Panc1 (cell line): ENCODE data around the gene TSSK6. TPM values are rescaled to one million over a fixed set of nuclear protein-coding genes. Genes with fewer than 3 reads are reported as not detected.

ENCODE experiments used
- ATAC-seq: fragments of 200-7000 bp; cut with Tn5 transposase; 2 replicates; pipeline ENCODE4 v1.9.1; 2020; ENCODE audit warnings: mild to moderate bottlenecking, moderate library complexity
- BruUV-seq: library from RNA; stranded (reverse); fragments of 400-500 nt; replicated peaks from 2 replicates; lab custom pipeline; 2021; lab: Mats Ljungman, UMichigan
- CTCF ChIA-PET: fragments of 300-600 bp; sonication (Branson Sonifier 250); formaldehyde crosslinking; loops from one replicate; lab custom pipeline; 2022; ENCODE audit warnings: antibody characterized with exemption; lab: Charles Lee
- POLR2A ChIA-PET: fragments of 300-600 bp; sonication (Branson Sonifier 250); formaldehyde crosslinking; loops from one replicate; lab custom pipeline; 2022; ENCODE audit warnings: antibody characterized with exemption; lab: Charles Lee
- DNase-seq: peaks from one replicate; pipeline ENCODE4 v3.0.0-alpha.2; 2010; ENCODE audit warnings: low read depth, low spot score
- H3K27ac ChIP-seq: 2 replicates; pipeline ENCODE4 v1.5.1; 2011; ENCODE audit warnings: mild to moderate bottlenecking, low read length, inconsistent platforms
- H3K27me3 ChIP-seq: fragments of 200-500 bp; sonication (Bioruptor generic); 2 replicates; pipeline ENCODE4 v1.6.0; 2014; ENCODE audit warnings: low read length, inconsistent platforms; ENCODE audit not compliant: control insufficient read depth, insufficient read depth
- H3K36me3 ChIP-seq: fragments of 200-500 bp; sonication (Bioruptor generic); 2 replicates; pipeline ENCODE4 v1.5.1; 2014; ENCODE audit warnings: inconsistent platforms, mild to moderate bottlenecking, low read length, moderate library complexity; ENCODE audit not compliant: control insufficient read depth, insufficient read depth
- H3K4me1 ChIP-seq: 2 replicates; pipeline ENCODE4 v1.5.1; 2011; ENCODE audit warnings: inconsistent platforms, mild to moderate bottlenecking, low read length, moderate library complexity; ENCODE audit not compliant: control insufficient read depth, insufficient read depth
- H3K4me3 ChIP-seq, 2 experiments: 2 replicates each; pipeline ENCODE4 v1.5.1; 2011 to 2012; ENCODE audit warnings: low read depth in 2 of 2, low read length in 2 of 2, mild to moderate bottlenecking in 2 of 2, inconsistent platforms in 1 of 2, moderate library complexity in 1 of 2
- H3K9me3 ChIP-seq: fragments of 200-500 bp; sonication (Bioruptor generic); 2 replicates; pipeline ENCODE4 v1.5.1; 2014; ENCODE audit warnings: low read depth, mild to moderate bottlenecking, inconsistent platforms, low read length, moderate library complexity; ENCODE audit not compliant: control insufficient read depth, insufficient read depth
- POLR2AphosphoS5 ChIP-seq: IDR thresholded peaks from 2 replicates; pipeline ENCODE4 v1.6.1; 2012; ENCODE audit warnings: mild to moderate bottlenecking, low read depth, low read length, moderate library complexity
- REST ChIP-seq, 2 experiments: IDR thresholded peaks; 2 replicates each; pipeline ENCODE4 v1.6.1; 2011 to 2012; ENCODE audit warnings: low read depth in 2 of 2, control low read depth in 1 of 2, low read length in 1 of 2, mild to moderate bottlenecking in 1 of 2, moderate library complexity in 1 of 2; ENCODE audit not compliant: insufficient read depth in 1 of 2
- SIN3A ChIP-seq: IDR thresholded peaks from 2 replicates; pipeline ENCODE4 v1.6.1; 2012; ENCODE audit warnings: low read depth, mild to moderate bottlenecking, low read length, moderate library complexity, borderline replicate concordance; ENCODE audit not compliant: insufficient read depth
- TCF7L2 ChIP-seq: IDR thresholded peaks from 2 replicates; pipeline ENCODE4 v1.6.1; 2011; ENCODE audit warnings: mild to moderate bottlenecking, low read depth, low read length, inconsistent platforms
- in situ Hi-C: cut with HindIII; loops from 2 replicates; pipeline ENCODE4 v1.10.0; 2016; ENCODE audit warnings: low sequenced_read_pairs, low pct_unique_long_range_greater_than_20kb
- intact Hi-C: fragments of 100-400 bp; cut with micrococcal nuclease; formaldehyde crosslinking; loops from one replicate; pipeline ENCODE4 v1.10.0; 2022; ENCODE audit not compliant: unreplicated experiment
- total RNA-seq: library from RNA; stranded (reverse); gene quantifications from one replicate; pipeline ENCODE4 v1.2.1, GENCODE V29; 2021; ENCODE audit not compliant: unreplicated experiment
- TF ChIP-seq, protein P1 (sequence below): fragments of 450-650 bp; IDR thresholded peaks from 2 replicates; pipeline ENCODE4 v1.5.1; 2017; ENCODE audit warnings: mild to moderate bottlenecking

TSSK6 gene
- total RNA-seq, 1 experiment from 2014 or later = 1.8 TPM

DNA sequence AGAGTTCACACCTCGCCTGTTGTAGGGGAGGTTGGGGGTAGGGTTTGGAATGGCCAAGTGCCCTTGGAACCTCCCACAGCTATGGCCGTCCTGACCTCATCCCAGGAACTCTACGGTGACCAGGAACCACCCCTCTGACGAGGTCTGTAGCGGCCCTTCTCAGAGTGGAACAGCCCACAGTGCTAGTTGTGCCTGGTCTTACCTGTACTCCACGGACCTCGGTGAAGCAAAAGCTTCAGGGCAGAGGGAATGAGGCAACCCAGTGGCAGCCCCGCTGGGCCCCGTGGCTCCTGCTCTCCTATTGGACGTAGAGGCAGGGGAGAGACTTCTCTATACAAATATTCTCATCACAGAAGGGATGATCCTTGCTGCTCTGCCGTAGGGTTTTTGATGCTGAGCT, 7.1 kb downstream of the TSSK6 start:
- in situ Hi-C loops (no loop called here), intact Hi-C loops (no loop called here)
- no peak for TF ChIP-seq TCF7L2
- TF ChIP-seq POLR2AphosphoS5 = no peak
- TF ChIP-seq SIN3A = no peak
- no peak for TF ChIP-seq REST (IDR thresholded peaks at IDR 0.05; ENCODE audit: insufficient read depth in 1 of 2, low read depth in 2 of 2, low read length in 1 of 2)
- TF ChIP-seq, protein P1, sequence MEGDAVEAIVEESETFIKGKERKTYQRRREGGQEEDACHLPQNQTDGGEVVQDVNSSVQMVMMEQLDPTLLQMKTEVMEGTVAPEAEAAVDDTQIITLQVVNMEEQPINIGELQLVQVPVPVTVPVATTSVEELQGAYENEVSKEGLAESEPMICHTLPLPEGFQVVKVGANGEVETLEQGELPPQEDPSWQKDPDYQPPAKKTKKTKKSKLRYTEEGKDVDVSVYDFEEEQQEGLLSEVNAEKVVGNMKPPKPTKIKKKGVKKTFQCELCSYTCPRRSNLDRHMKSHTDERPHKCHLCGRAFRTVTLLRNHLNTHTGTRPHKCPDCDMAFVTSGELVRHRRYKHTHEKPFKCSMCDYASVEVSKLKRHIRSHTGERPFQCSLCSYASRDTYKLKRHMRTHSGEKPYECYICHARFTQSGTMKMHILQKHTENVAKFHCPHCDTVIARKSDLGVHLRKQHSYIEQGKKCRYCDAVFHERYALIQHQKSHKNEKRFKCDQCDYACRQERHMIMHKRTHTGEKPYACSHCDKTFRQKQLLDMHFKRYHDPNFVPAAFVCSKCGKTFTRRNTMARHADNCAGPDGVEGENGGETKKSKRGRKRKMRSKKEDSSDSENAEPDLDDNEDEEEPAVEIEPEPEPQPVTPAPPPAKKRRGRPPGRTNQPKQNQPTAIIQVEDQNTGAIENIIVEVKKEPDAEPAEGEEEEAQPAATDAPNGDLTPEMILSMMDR = no peak
- no peak for DNase-seq
- ChIA-PET POLR2A (no interaction called here), CTCF (interaction anchor here (0.6 kb wide), 1 partner anchor 89 kb away, joined by 8 read pairs; no protein-coding TSS in a partner anchor)
- Histone ChIP-seq H3K36me3 (no peaks in the 10 kb centered on the region), H3K9me3 (no peaks in the 10 kb centered on the region), H3K27ac (no peak overlapping the region), H3K27me3 (no peaks in the 10 kb centered on the region), H3K4me1 (no peaks in the 10 kb centered on the region), H3K4me3 (no peak overlapping the region)
- no TSS peak for BruUV-seq
- no peak for ATAC-seq

GRCh38 chr19:19507354-19507753, 8.0 kb downstream of the TSSK6 start:
- DNase-seq = no peak
- H3K27ac ChIP-seq = no peak overlapping the region
- no peaks in the 10 kb centered on the region for H3K9me3 ChIP-seq
- ChIA-PET POLR2A (no interaction called here), CTCF (no interaction called here)
- H3K36me3 ChIP-seq = no peaks in the 10 kb centered on the region
- no peaks in the 10 kb centered on the region for H3K27me3 ChIP-seq
- intact Hi-C loops (no loop called here), in situ Hi-C loops (no loop called here)
- H3K4me1 ChIP-seq = no peaks in the 10 kb centered on the region
- H3K4me3 ChIP-seq = no peak overlapping the region
- no peak for TF ChIP-seq SIN3A
- TF ChIP-seq, protein P1 = no peak
- TF ChIP-seq TCF7L2 = no peak
- TF ChIP-seq POLR2AphosphoS5 = no peak
- TF ChIP-seq REST (IDR thresholded peaks at IDR 0.05; ENCODE audit: insufficient read depth in 1 of 2, low read depth in 2 of 2, low read length in 1 of 2) = no peak
- no peak for ATAC-seq
- BruUV-seq = no TSS peak
